SU-DHL-6 (cell line): Measurements from ENCODE around the gene BPIFA2.

Source experiments
- CTCF ChIP-seq: fragments of 200-600 bp; sonication (generic); IDR thresholded peaks from one replicate; pipeline ENCODE4 v1.5.1; 2017; ENCODE audit warnings: antibody characterized with exemption, mild to moderate bottlenecking, low read length, moderate library complexity; ENCODE audit not compliant: insufficient read depth, poor library complexity, severe bottlenecking
- EZH2phosphoT487 ChIP-seq: fragments of 200-600 bp; sonication (generic), shearing (Covaris generic); conservative IDR thresholded peaks from 2 replicates; pipeline ENCODE4 v1.6.1; 2018; ENCODE audit warnings: mild to moderate bottlenecking, antibody characterized with exemption, low read length, moderate library complexity, mixed read lengths

GRCh38 chr20:33192912-33193501, 25.0 kb downstream of the BPIFA2 start:
- TF ChIP-seq CTCF = no peak
- no peak for TF ChIP-seq EZH2phosphoT487
